Measurements from ENCODE around the gene NXPH1.

Gene NXPH1

DNA sequence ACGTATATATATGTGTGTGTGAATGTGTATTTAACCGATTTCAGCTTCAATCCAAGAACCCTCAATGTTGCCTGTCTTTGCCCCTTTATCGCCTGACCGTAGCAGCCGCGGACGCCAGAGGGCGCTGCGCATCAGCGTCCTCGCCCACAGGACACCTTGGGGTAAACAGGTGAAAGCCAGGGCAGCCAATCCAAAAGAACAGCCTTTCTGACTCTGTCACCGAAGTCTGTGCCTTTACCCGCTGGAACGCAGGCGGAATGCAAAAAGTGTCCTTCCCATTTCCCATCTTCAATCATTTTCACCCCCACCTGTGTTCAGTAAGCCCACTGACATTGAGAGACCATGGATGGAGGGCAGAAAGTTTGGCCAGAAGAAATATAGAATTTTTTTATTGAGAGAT, 3.6 kb downstream of the NXPH1 start:
- no peak for TF ChIP-seq CTCF (IDR thresholded peaks at IDR 0.05; ENCODE audit: low read depth, low read length)
- no peak overlapping the region for H3K4me3 ChIP-seq (ENCODE audit: low read depth, low read length)

DNA sequence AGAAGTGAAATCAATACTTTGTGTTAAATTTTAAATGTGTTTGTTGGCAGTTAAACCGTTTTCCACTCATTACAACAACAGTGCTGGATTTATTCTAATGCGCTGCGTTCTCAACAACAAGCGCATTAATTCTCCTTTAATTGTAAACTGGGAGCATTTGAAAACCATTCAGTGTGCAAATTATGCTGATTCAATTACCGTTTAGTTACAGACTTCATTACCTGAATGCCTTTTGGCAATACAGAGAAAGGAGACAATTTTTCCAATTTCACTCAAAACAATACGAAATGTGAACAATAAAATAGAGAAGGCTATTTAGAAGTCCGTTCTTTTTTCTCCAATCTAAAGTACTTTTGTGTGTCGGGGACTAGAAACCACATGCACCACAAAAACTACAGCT, 4.2 kb downstream of the NXPH1 start:
- H3K4me3 ChIP-seq (ENCODE audit: low read depth, low read length) = no peak overlapping the region
- no peak for TF ChIP-seq CTCF (IDR thresholded peaks at IDR 0.05; ENCODE audit: low read depth, low read length)

DNA sequence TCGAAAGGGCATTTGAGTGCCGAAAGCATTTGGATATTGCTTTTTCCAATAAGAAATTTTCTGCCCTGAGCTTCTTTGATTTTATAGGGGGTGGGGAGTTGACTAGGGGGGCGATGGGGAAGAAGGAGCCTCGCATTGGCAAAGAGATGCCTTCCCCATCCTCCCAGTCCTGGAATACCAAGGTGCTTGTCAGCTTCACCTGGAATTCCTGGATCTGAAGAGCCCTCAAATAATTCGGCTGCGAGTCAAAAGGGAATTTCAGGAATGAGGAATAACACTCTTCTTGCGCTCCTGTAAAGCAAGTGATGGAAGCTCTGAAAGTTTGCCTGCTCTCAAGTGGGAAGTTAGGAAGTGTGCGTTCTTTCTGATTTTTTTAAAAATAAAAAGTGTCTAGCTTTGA, 7.3 kb downstream of the NXPH1 start:
- H3K4me3 ChIP-seq (ENCODE audit: low read depth, low read length) = no peak overlapping the region
- TF ChIP-seq CTCF (IDR thresholded peaks at IDR 0.05; ENCODE audit: low read depth, low read length) = no peak

DNA sequence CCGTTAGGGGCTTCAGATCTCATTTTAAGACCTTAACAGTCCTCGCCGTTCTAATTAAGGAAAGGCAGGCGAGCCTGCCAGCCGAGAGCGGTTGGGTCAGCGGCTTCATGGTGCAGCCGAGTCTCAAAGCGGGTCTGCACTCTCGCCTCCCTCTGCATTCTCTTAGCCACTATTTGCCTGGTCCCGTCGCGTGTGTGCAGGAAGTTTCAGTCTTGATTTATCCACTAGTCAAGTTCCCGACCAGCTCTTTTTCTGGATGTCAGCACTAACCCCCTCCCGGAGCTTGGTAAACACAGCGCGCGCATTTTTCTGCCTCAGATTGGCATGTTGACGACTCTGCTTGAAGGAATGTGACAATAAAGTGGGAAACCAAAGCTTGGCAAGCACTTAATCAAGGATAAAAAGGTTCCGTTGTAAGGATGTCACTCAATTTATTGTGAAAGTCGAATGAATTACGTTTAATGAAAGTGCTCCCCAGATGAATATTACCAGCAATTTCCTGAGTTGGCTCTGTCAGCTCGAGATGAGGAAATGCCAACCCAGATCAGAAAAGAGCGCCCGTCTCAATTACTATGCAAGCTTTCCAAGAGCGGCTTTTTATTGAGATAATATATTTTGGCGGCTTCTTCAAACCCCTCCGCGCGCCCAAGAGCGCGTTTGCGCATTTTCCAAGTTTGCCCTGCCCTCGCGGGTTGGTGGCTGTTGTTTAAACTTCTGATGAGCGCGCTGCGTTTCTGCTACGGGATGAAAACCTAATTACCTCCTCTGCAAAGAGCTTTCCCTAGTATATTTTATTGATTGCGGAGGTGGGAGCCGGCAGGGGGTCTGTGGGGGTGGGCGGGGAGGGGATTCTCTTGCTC, 7.9 kb downstream of the NXPH1 start:
- H3K4me3 ChIP-seq (ENCODE audit: low read depth, low read length) = no peak overlapping the region
- TF ChIP-seq CTCF (IDR thresholded peaks at IDR 0.05; ENCODE audit: low read depth, low read length) = no peak

- H3K4me3 ChIP-seq (ENCODE audit: low read depth, low read length) = no peak overlapping the region
- TF ChIP-seq CTCF (IDR thresholded peaks at IDR 0.05; ENCODE audit: low read depth, low read length) = no peak
Observed at GRCh38 chr7:8442051-8442813, 8.8 kb downstream of the NXPH1 start.

DNA sequence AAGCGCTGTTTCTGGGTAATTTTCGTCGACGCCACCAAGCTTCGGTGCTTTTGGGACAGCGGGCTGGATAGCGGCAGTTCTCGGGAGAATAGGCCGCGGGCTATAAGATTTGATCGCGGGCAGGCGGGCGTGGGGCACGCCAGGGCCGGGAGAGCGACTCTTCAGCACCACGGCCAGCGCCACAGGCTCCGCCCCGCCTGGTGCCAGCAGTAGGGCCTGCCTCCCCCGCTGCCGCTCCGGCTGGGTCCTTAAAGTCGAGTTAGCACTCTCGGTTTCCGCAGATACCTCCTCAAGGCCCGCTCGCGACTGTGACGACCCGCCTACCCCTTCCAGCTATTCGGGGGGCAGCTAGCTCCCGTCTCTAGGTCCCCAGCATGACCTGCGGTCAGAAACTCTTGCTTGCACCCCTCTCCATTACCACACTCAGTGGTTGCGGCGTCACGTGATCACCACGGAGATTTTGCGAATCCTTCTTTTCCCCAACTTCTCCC, 9.4 kb downstream of the NXPH1 start:
- no peak overlapping the region for H3K4me3 ChIP-seq (ENCODE audit: low read depth, low read length)
- TF ChIP-seq CTCF (IDR thresholded peaks at IDR 0.05; ENCODE audit: low read depth, low read length) = no peak
